Midbrain (tissue), 1 donor: ENCODE data around the gene CLCN1.

ENCODE experiments used
- DNase-seq: peaks from one replicate; lab custom pipeline; 2025; lab: John Stamatoyannopoulos, UW

The CLCN1 gene

DNA sequence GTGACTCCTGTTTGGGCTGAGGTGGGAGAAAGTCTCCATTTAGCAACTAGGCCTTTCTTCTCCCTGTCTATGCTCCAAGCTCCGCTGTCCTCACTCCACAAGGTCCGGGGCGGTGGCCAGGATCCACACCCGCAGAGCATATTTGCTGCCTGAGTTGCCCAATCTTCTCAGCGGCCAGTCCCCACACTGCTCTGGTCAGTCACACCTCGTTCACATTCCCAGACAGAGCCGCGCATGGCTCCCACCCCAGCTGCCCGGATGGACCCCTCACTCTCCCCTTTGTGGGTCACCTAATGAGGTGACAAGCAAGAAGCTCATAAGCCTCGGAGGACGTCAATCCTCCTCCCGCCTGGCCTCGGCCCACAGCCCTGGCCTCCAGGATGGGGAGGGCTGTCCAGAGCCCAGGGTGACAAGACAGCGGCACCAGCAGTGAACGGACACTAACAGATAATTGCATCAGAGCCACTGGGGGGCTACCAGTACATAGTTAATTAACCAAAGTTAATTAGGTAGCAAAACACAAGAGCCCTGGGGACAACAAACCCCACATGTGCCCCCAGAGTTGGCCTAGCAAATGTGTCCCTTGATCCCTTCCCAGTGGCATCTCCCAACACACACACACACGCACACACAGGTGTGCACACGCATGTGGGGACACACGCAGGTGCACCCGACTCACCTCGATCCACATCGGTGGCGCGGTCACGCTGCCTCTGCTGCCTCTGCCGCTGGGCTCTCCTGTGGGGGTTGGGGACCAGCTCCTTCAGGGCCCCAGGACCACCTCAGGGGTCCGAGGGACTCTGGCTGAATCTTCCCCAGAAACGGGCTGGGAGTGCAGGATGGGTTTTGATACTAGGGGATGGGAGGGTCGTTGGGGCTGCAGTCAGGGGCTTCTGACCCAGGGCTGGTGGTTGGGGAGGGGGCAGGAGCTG lies 81.0 kb downstream of the CLCN1 start:
- DNase-seq, result no peak

DNA sequence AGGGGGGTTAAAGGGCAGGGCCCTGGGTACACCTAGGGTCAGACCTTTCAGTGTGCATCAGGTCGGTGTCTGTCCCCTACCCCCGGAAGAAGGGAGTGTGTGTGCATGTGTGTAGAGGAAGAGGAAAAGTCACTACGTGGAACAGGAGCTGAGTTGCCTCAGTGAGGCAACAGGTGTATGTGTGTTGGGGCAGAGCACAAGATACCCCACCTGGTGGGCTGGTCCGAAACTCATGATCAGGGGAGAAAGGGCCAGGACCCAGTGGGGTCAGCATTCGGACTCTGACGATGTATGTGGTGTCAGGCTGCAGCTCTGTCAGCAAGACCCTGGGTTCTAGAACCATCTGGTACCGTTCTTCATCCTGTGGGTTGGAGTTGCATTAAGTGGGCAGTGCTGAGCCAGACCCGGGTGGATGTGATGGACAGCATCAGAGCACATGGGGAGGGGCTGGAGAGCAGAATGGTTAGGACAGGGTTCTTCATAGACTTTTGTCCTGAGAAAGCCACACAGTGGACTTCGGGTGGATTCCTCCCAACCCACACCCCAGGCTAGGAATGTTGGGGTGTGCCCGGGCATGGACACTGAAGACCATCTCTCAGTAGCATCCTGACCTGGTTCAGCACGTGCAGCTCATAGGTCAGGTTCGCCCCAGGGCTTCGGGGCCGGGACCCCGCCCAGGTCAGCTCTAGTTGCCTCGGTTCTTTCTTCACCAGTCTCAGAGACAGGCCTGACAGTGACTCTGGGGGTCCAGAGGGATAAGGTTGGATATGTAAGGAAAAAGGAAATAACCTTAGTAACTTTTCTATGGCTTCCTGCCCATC lies 82.0 kb downstream of the CLCN1 start:
- no peak for DNase-seq

DNA sequence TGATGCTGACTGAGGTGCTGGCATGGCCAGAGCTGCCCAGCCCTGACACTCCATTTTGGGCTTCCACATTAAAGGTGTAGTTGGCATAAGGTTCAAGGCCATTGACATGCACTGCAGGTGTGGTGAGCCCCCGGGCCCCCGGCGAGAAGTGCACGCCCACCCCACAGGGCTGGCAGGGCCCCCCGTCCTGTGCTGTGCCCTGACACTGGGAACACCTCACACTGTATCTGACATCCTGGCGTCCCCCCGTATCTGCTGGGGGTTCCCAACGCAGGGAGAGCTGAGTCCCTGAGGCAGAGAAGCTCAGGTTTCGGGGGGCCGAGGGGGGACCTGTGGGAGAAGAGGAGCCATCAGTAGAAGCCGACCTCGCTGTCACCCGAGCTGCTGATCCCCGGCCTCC lies 82.7 kb downstream of the CLCN1 start:
- DNase-seq, result no peak

DNA sequence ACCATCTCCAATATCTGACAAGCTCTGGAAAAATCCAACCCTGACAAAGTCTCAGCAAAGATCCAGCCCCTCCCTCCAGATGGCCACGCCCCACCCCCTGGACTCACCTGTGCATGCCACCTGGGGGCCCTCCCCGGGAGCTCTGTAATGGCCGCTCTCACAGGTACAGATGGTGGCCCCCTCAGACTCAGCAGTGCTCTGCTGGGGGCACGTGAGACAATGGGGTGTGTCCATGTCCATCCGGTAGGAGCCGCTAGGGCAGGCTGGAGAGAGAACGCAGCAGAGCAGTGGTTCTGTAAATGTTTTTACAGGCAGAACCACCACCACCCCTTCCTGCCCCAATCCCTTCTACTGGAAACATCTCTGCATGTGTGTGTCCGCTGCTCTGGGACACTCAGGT lies 83.2 kb downstream of the CLCN1 start:
- DNase-seq, result no peak

DNA sequence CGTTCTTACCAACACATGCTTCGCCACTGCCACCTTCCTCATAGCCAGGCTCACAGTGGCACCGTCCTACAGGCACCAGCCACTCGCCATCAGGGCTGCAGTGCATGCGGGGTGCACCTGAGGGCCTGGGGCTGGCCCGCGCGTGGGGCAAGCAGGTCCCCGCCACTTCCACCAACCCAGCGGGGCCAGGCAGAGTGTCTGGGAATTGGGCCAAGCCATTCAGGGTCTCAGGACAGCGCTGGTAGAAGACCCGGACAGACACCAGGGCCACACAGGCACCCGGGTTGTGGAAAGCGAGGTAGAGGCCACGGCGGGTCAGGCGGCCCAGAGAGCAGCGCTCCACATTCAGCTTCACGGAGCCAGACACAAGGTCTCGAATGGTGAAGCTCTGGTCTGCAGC lies 83.7 kb downstream of the CLCN1 start:
- DNase-seq, result no peak

DNA sequence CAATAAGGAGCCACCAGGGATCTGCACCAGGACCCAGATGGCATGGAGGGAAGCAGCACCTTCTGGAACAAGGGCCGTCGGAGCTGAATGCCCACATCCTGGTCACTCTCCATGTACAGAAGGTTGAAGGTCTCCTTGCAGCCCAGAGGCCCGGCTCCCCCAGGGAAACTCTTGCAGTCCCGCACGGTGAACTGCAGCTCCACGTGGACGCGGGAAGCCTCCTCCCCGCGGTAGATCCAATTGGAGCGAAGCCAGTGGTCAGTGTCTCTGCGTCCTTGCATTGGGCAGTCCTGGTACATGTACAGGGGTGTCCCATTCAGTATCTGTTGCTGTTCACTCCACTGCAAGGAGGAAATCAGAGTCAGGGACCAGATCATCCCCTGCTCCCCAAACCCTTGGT lies 85.4 kb downstream of the CLCN1 start:
- no peak for DNase-seq
